HepG2 (cell line): Measurements from ENCODE around the gene GLDN. TPM values are rescaled to one million over a fixed set of nuclear protein-coding genes. Genes with fewer than 3 reads are reported as not detected.

ENCODE experiments used
- AKAP8 ChIP-seq: sonication (generic); formaldehyde crosslinking; IDR thresholded peaks from 2 replicates; pipeline ENCODE4 v1.5.1; 2020; ENCODE audit warnings: mild to moderate bottlenecking, missing genetic modification reagents
- GABPA ChIP-seq, 2 experiments: IDR thresholded peaks; 2 replicates each; pipeline ENCODE4 v1.6.1; 2011 to 2016; ENCODE audit warnings: low read depth in 2 of 2, low read length in 1 of 2, missing biosample characterization in 1 of 2, missing genetic modification characterization in 1 of 2
- HMGA1 ChIP-seq: sonication (generic); formaldehyde crosslinking; conservative IDR thresholded peaks from 2 replicates; pipeline ENCODE4 v1.4.0; 2020; ENCODE audit warnings: missing genetic modification reagents
- NONO ChIP-seq, 2 experiments: fragments of 450-650 bp in 1 of 2; sonication (generic) in 1 of 2; formaldehyde crosslinking in 1 of 2; IDR thresholded peaks in 1 of 2; conservative IDR thresholded peaks in 1 of 2; 2 replicates each; pipeline versions ENCODE4 v1.6.1 to v1.8.0; 2017 to 2022; ENCODE audit warnings: mild to moderate bottlenecking in 1 of 2, missing genetic modification reagents in 1 of 2, moderate library complexity in 1 of 2
- PAF1 ChIP-seq: IDR thresholded peaks from 2 replicates; pipeline ENCODE4 v1.6.1; 2016; ENCODE audit warnings: missing genetic modification reagents, missing compliant biosample characterization
- SP4 ChIP-seq: sonication (generic); formaldehyde crosslinking; IDR thresholded peaks from 2 replicates; pipeline ENCODE4 v1.8.1; 2023; ENCODE audit warnings: mild to moderate bottlenecking, missing genetic modification reagents
- TBL1XR1 ChIP-seq: fragments of 150-350 bp; IDR thresholded peaks from 2 replicates; pipeline ENCODE4 v1.6.1; 2014; ENCODE audit warnings: borderline replicate concordance, low read length; ENCODE audit not compliant: partially characterized antibody
- TEAD2 ChIP-seq: sonication (generic); formaldehyde crosslinking; IDR thresholded peaks from 2 replicates; pipeline ENCODE4 v1.9.0; 2021; ENCODE audit warnings: missing genetic modification reagents
- ZNF24 ChIP-seq: fragments of 450-650 bp; IDR thresholded peaks from 2 replicates; pipeline ENCODE4 v1.6.1; 2017; ENCODE audit warnings: antibody characterized with exemption, mild to moderate bottlenecking
- ZNF256 ChIP-seq: sonication (generic); formaldehyde crosslinking; conservative IDR thresholded peaks from 2 replicates; pipeline ENCODE4 v1.4.0; 2020; ENCODE audit warnings: missing genetic modification reagents
- ZNF841 ChIP-seq: sonication (generic); formaldehyde crosslinking; IDR thresholded peaks from 2 replicates; pipeline ENCODE4 v1.8.1; 2023; ENCODE audit warnings: missing genetic modification reagents, borderline replicate concordance
- polyA plus RNA-seq, 8 experiments: library from polyadenylated mRNA; depleted of rRNA in 3 of 8; stranded (reverse) in 7 of 8; unstranded in 1 of 8; fragments of >200 nt; fragmentation: Illumina TruSeq in 4 of 8; extraction: Trizol in 4 of 8; gene quantifications; 2 replicates each; pipeline versions ENCODE4 v1.2.1 to v1.2.3, GENCODE V29; 2011 to 2016; ENCODE audit warnings: low read depth in 4 of 8, missing spikeins in 1 of 8, mixed read lengths in 1 of 8; ENCODE audit not compliant: insufficient read depth in 1 of 8
- total RNA-seq, 5 experiments: library from RNA; depleted of rRNA; stranded (reverse); fragments of >200 nt; fragmentation: Illumina TruSeq; extraction: Trizol; gene quantifications; 2 replicates each; pipeline ENCODE4 v1.2.3, GENCODE V29; 2016; ENCODE audit warnings: low read depth in 1 of 5
- TF ChIP-seq, protein P1 (sequence below): sonication (generic); formaldehyde crosslinking; conservative IDR thresholded peaks from 2 replicates; pipeline ENCODE4 v1.4.0; 2020; ENCODE audit warnings: mild to moderate bottlenecking, missing genetic modification reagents, moderate library complexity

GLDN gene
- total and polyA plus RNA-seq, 2 of the 13 experiments (the other 11 are each of a cell fraction or from before 2014, with no cell fraction given): 0.86 to 1.0 TPM

DNA sequence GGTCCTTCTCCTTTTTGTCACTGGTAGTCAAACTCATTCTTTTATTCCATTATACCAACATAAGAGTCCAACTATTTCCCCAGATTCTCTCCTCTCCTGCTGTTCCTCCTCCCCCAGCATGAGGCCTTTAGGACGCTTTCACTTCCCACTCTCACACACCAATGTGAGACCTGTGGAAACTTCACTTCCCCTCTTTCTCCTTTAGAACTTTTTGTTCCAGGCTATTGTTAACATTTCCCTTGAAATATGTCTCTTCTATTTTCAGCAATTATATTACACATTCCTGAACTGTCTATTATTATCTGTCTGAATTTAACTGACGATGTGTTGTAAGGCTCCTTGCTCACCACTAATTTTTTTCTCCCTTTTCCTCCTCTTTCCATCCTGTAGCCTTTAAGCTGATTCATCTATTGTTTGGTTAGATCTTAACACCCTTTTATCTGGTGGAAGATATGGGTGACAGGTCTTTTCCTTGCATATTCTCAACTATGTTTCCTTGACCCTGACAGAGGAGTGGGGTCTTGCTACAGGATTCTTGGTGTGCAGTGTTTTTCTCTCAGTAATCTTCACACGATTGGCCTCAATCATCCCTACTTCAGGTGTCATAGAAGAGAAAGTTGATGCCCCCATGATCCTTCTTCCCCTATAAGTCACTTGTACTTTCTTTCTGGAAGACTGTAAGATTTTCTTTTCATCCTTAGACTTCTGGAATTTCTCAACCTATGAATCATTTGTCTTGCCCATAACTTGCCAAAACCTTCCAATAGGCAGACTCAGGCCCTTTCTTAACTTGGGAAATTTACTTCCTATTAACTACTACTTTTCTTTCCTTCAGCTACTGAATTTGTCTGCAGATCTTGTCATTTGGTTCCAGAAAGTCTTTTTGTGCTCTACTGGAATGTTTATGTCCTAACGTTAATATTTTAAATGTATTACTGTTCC is 9.0 kb upstream of the GLDN start (continued):
- TF ChIP-seq, protein P1, sequence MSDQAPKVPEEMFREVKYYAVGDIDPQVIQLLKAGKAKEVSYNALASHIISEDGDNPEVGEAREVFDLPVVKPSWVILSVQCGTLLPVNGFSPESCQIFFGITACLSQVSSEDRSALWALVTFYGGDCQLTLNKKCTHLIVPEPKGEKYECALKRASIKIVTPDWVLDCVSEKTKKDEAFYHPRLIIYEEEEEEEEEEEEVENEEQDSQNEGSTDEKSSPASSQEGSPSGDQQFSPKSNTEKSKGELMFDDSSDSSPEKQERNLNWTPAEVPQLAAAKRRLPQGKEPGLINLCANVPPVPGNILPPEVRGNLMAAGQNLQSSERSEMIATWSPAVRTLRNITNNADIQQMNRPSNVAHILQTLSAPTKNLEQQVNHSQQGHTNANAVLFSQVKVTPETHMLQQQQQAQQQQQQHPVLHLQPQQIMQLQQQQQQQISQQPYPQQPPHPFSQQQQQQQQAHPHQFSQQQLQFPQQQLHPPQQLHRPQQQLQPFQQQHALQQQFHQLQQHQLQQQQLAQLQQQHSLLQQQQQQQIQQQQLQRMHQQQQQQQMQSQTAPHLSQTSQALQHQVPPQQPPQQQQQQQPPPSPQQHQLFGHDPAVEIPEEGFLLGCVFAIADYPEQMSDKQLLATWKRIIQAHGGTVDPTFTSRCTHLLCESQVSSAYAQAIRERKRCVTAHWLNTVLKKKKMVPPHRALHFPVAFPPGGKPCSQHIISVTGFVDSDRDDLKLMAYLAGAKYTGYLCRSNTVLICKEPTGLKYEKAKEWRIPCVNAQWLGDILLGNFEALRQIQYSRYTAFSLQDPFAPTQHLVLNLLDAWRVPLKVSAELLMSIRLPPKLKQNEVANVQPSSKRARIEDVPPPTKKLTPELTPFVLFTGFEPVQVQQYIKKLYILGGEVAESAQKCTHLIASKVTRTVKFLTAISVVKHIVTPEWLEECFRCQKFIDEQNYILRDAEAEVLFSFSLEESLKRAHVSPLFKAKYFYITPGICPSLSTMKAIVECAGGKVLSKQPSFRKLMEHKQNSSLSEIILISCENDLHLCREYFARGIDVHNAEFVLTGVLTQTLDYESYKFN (CRISPR knock-in tag): no peak
- no peak for TF ChIP-seq TEAD2 (CRISPR knock-in tag)
- TF ChIP-seq ZNF24: no peak
- no peak for TF ChIP-seq PAF1
- no peak for TF ChIP-seq AKAP8 (CRISPR knock-in tag)
- no peak for TF ChIP-seq ZNF256
- no peak for TF ChIP-seq HMGA1 (CRISPR knock-in tag)
- no peak for TF ChIP-seq GABPA (IDR thresholded peaks at IDR 0.05; ENCODE audit: low read depth, low read length)
- TF ChIP-seq GABPA (CRISPR knock-in tag; IDR thresholded peaks at IDR 0.05; ENCODE audit: low read depth): no peak
- no peak for TF ChIP-seq SP4 (CRISPR knock-in tag)
- no peak for TF ChIP-seq TBL1XR1
- TF ChIP-seq NONO (IDR thresholded peaks at IDR 0.05): no peak
- no peak for TF ChIP-seq NONO (CRISPR knock-in tag; conservative IDR thresholded peaks at IDR 0.05)
- TF ChIP-seq ZNF841 (CRISPR knock-in tag): no peak
